H1 (cell line): ENCODE results near the gene RADIL.

Experiments
- EGR1 ChIP-seq: IDR thresholded peaks from 2 replicates; pipeline ENCODE4 v1.6.1; 2011; ENCODE audit warnings: low read depth, low read length, borderline replicate concordance
- MAFK ChIP-seq: IDR thresholded peaks from 2 replicates; pipeline ENCODE4 v1.6.1; 2012; ENCODE audit warnings: low read depth, mild to moderate bottlenecking, improper control_type of control experiment, low read length
- SP2 ChIP-seq: IDR thresholded peaks from 2 replicates; pipeline ENCODE4 v1.6.1; 2012; ENCODE audit warnings: mild to moderate bottlenecking, low read length, inconsistent platforms
- SP4 ChIP-seq: IDR thresholded peaks from 2 replicates; pipeline ENCODE4 v1.6.1; 2012; ENCODE audit warnings: low read length, inconsistent platforms
- TCF12 ChIP-seq: IDR thresholded peaks from 2 replicates; pipeline ENCODE4 v1.6.1; 2011; ENCODE audit warnings: low read depth, mild to moderate bottlenecking, low read length
- ZNF274 ChIP-seq: IDR thresholded peaks from 2 replicates; pipeline ENCODE4 v1.7.0; 2012; ENCODE audit warnings: low read length, borderline replicate concordance; ENCODE audit errors: extremely low read depth
- TF ChIP-seq, protein P1 (sequence below), 3 experiments: IDR thresholded peaks; 1 replicate in 2 of 3; 2 replicates in 1 of 3; pipeline versions ENCODE4 v1.5.1 to v1.6.1; 2011; ENCODE audit warnings: low read length in 3 of 3, mild to moderate bottlenecking in 3 of 3, inconsistent platforms in 2 of 3, low read depth in 1 of 3, moderate library complexity in 1 of 3; ENCODE audit not compliant: insufficient read depth in 1 of 3; ENCODE audit errors: control extremely low read depth in 1 of 3

- no peak for TF ChIP-seq TCF12
- TF ChIP-seq MAFK, result no peak
- TF ChIP-seq, protein P1, sequence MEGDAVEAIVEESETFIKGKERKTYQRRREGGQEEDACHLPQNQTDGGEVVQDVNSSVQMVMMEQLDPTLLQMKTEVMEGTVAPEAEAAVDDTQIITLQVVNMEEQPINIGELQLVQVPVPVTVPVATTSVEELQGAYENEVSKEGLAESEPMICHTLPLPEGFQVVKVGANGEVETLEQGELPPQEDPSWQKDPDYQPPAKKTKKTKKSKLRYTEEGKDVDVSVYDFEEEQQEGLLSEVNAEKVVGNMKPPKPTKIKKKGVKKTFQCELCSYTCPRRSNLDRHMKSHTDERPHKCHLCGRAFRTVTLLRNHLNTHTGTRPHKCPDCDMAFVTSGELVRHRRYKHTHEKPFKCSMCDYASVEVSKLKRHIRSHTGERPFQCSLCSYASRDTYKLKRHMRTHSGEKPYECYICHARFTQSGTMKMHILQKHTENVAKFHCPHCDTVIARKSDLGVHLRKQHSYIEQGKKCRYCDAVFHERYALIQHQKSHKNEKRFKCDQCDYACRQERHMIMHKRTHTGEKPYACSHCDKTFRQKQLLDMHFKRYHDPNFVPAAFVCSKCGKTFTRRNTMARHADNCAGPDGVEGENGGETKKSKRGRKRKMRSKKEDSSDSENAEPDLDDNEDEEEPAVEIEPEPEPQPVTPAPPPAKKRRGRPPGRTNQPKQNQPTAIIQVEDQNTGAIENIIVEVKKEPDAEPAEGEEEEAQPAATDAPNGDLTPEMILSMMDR (IDR thresholded peaks at IDR 0.05; ENCODE audit: control extremely low read depth in 1 of 3, insufficient read depth in 1 of 3, low read depth in 1 of 3, low read length in 3 of 3), result no peak
- no peak for TF ChIP-seq ZNF274
- no peak for TF ChIP-seq SP2
- TF ChIP-seq SP4, result no peak
- TF ChIP-seq EGR1, result no peak
These were observed 104.4 kb downstream of the RADIL start for GRCh38 chr7:4779118-4779517.
